Mesendoderm (in vitro differentiated cells): ENCODE results near the gene ZNF561.
"Not testable (repeated sequence)": the region's sequence is repeated elsewhere in the genome, so short reads cannot be mapped to it uniquely, and the experiment has no call there.

Source experiments
- DNase-seq: peaks from one replicate; pipeline ENCODE4 v3.0.0; 2013
- H2AK5ac ChIP-seq: 2 replicates; pipeline ENCODE4 v1.6.1; 2013; ENCODE audit warnings: low read length, inconsistent platforms
- H2BK120ac ChIP-seq: 2 replicates; pipeline ENCODE4 v1.6.1; 2013; ENCODE audit warnings: low read depth, mild to moderate bottlenecking, low read length, moderate library complexity, mixed read lengths
- H2BK15ac ChIP-seq: replicated peaks from 2 replicates; pipeline ENCODE4 v1.6.1; 2013; ENCODE audit warnings: low read depth, mild to moderate bottlenecking, moderate library complexity
- H2BK5ac ChIP-seq: 2 replicates; pipeline ENCODE4 v1.6.1; 2013; ENCODE audit warnings: low read length, inconsistent platforms
- H3K18ac ChIP-seq: 2 replicates; pipeline ENCODE4 v1.6.1; 2013; ENCODE audit warnings: mild to moderate bottlenecking, low read length, mixed read lengths
- H3K23ac ChIP-seq: one replicate; pipeline ENCODE4 v1.6.1; 2013; ENCODE audit warnings: low read length
- H3K27ac ChIP-seq: 2 replicates; pipeline ENCODE4 v1.5.1; 2013; ENCODE audit warnings: low read depth, mild to moderate bottlenecking, inconsistent platforms, low read length, moderate library complexity
- H3K27me3 ChIP-seq: 2 replicates; pipeline ENCODE4 v1.6.1; 2013; ENCODE audit warnings: low read length, control low read depth, mild to moderate bottlenecking, inconsistent platforms; ENCODE audit not compliant: insufficient read depth, poor library complexity
- H3K36me3 ChIP-seq: 2 replicates; pipeline ENCODE4 v1.6.1; 2013; ENCODE audit warnings: low read length, inconsistent platforms; ENCODE audit not compliant: control insufficient read depth, insufficient read depth
- H3K4ac ChIP-seq: one replicate; pipeline ENCODE4 v1.6.1; 2013; ENCODE audit warnings: low read depth, mild to moderate bottlenecking, low read length, moderate library complexity
- H3K4me1 ChIP-seq: 2 replicates; pipeline ENCODE4 v1.6.1; 2013; ENCODE audit warnings: low read depth, low read length, inconsistent platforms; ENCODE audit not compliant: control insufficient read depth
- H3K4me2 ChIP-seq: 2 replicates; pipeline ENCODE4 v1.6.1; 2013; ENCODE audit warnings: low read length
- H3K4me3 ChIP-seq: 2 replicates; pipeline ENCODE4 v1.5.1; 2013; ENCODE audit warnings: mild to moderate bottlenecking, low read length
- H3K56ac ChIP-seq: one replicate; pipeline ENCODE4 v1.6.1; 2013; ENCODE audit warnings: low read length
- H3K79me1 ChIP-seq: 2 replicates; pipeline ENCODE4 v1.6.1; 2013; ENCODE audit warnings: low read length, inconsistent platforms
- H3K79me2 ChIP-seq: 2 replicates; pipeline ENCODE4 v1.6.1; 2013; ENCODE audit warnings: mild to moderate bottlenecking, low read length; ENCODE audit not compliant: control insufficient read depth, insufficient read depth
- H3K9ac ChIP-seq: 2 replicates; pipeline ENCODE4 v1.6.1; 2013; ENCODE audit warnings: low read length, inconsistent platforms
- H4K5ac ChIP-seq: one replicate; pipeline ENCODE4 v1.6.1; 2013; ENCODE audit warnings: low read length
- H4K8ac ChIP-seq: one replicate; pipeline ENCODE4 v1.6.1; 2013; ENCODE audit warnings: low read depth, mild to moderate bottlenecking, control low read depth, low read length, moderate library complexity
- WGBS: extraction: QIAGEN DNeasy Blood & Tissue Kit; methylation state at CpG from one replicate; pipeline ENCODE4 v1.1.7; 2013; ENCODE audit warnings: low lambda C conversion rate, missing lambda C conversion rate; ENCODE audit not compliant: insufficient coverage; ENCODE audit errors: extremely low coverage; 5-methylcytosine and 5-hydroxymethylcytosine counted together

The ZNF561 gene

DNA sequence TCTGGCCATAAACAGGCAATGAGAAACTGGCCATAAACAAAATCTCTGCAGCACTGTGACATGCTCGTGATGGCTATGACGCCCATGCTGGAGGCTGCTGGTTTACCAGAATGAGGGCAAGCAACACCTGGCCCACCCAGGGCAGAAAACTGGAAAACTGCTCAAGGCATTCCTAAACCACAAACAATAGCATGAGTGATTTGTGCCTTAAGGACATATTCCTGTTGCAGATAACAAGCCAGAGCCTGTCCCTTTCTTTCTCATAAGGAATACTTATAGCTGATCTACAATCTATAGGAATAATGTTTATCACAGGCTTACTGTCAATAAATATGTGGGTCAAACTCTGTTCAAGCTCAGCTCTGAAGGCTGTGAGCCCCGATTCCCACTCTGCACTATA is 30.4 kb upstream of the ZNF561 start:
- peaks cover 17% of the 10 kb centered on the region for H3K36me3 ChIP-seq
- H3K27me3 ChIP-seq, H2AK5ac ChIP-seq, H3K79me2 ChIP-seq, H3K4me1 ChIP-seq, H3K27ac ChIP-seq, H3K56ac ChIP-seq, H3K79me1 ChIP-seq, H4K5ac ChIP-seq, H2BK15ac ChIP-seq, H2BK5ac ChIP-seq, H2BK120ac ChIP-seq, H3K4ac ChIP-seq, H3K4me2 ChIP-seq, H3K9ac ChIP-seq, H3K4me3 ChIP-seq, H4K8ac ChIP-seq, H3K23ac ChIP-seq, H3K18ac ChIP-seq: not testable (repeated sequence)
- DNase-seq: peak; percentile 19
- no CpG with 5 or more reads among the region's 3 CpGs for WGBS

DNA sequence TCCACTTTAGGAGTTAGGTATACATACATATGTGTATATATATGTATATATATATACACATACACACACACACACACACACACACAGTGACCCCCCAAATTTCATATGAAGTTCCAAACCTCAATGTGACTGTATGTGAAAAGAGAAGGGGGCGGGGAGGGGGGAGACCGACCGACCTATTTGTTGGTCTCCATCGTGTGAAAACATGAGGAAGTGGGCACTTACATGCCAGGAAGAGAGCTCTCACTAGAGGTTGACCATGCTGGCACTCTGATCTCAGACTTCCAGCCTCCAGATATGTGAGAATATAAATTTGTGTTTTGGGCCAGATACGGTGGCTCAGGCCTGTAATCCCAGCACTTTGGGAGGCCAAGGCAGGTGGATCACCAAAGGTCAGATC is 29.3 kb upstream of the ZNF561 start:
- Histone ChIP-seq H3K23ac (no peak overlapping the region), H3K56ac (no peak overlapping the region), H3K4me1 (no peaks in the 10 kb centered on the region), H2BK5ac (no peak overlapping the region), H3K27me3 (no peaks in the 10 kb centered on the region), H3K4me2 (no peak overlapping the region), H3K9ac (no peak overlapping the region), H2BK15ac (no peak overlapping the region), H3K4me3 (no peak overlapping the region), H4K8ac (no peak overlapping the region), H3K27ac (no peak overlapping the region), H3K79me2 (peaks cover 7% of the 10 kb centered on the region), H3K79me1 (peaks cover 5% of the 10 kb centered on the region), H3K18ac (no peak overlapping the region), H2AK5ac (no peak overlapping the region), H3K36me3 (peaks cover 14% of the 10 kb centered on the region), H4K5ac (no peak overlapping the region), H2BK120ac (no peak overlapping the region), H3K4ac (no peak overlapping the region)
- DNase-seq: no peak
- no CpG with 5 or more reads among the region's 5 CpGs for WGBS

GRCh38 chr19:9645472-9645871 is 24.4 kb upstream of the ZNF561 start:
- no peaks in the 10 kb centered on the region for H3K4me1 ChIP-seq
- H3K56ac ChIP-seq: no peak overlapping the region
- no peak overlapping the region for H3K4ac ChIP-seq
- no peak overlapping the region for H2AK5ac ChIP-seq
- no peaks in the 10 kb centered on the region for H3K79me1 ChIP-seq
- H3K36me3 ChIP-seq: peaks cover 1% of the 10 kb centered on the region
- no peak overlapping the region for H4K8ac ChIP-seq
- H3K18ac ChIP-seq: no peak overlapping the region
- no peak overlapping the region for H3K9ac ChIP-seq
- peak; percentile 42 for DNase-seq
- no peak overlapping the region for H2BK120ac ChIP-seq
- no peak overlapping the region for H3K4me2 ChIP-seq
- H3K27me3 ChIP-seq: no peaks in the 10 kb centered on the region
- H4K5ac ChIP-seq: no peak overlapping the region
- H3K27ac ChIP-seq: no peak overlapping the region
- H3K79me2 ChIP-seq: peaks cover 5% of the 10 kb centered on the region
- no peak overlapping the region for H2BK5ac ChIP-seq
- H3K23ac ChIP-seq: no peak overlapping the region
- no peak overlapping the region for H3K4me3 ChIP-seq
- H2BK15ac ChIP-seq: no peak overlapping the region
- no CpG with 5 or more reads among the region's 1 CpG for WGBS

- no peak overlapping the region for H3K4me2 ChIP-seq
- no peak overlapping the region for H4K5ac ChIP-seq
- no peak overlapping the region for H3K4me3 ChIP-seq
- H4K8ac ChIP-seq: no peak overlapping the region
- H3K27ac ChIP-seq: no peak overlapping the region
- H3K36me3 ChIP-seq: no peaks in the 10 kb centered on the region
- no peak overlapping the region for H2BK15ac ChIP-seq
- peaks cover 3% of the 10 kb centered on the region for H3K79me2 ChIP-seq
- H3K23ac ChIP-seq: no peak overlapping the region
- H3K27me3 ChIP-seq: no peaks in the 10 kb centered on the region
- H2BK120ac ChIP-seq: no peak overlapping the region
- H3K4ac ChIP-seq: no peak overlapping the region
- H3K4me1 ChIP-seq: no peaks in the 10 kb centered on the region
- H2AK5ac ChIP-seq: no peak overlapping the region
- H3K18ac ChIP-seq: no peak overlapping the region
- H3K79me1 ChIP-seq: no peaks in the 10 kb centered on the region
- no peak overlapping the region for H3K56ac ChIP-seq
- H2BK5ac ChIP-seq: no peak overlapping the region
- WGBS: no CpG with 5 or more reads among the region's 4 CpGs
- H3K9ac ChIP-seq: no peak overlapping the region
- DNase-seq: no peak
Measured at GRCh38 chr19:9644472-9644871, 23.4 kb upstream of the ZNF561 start.

DNA sequence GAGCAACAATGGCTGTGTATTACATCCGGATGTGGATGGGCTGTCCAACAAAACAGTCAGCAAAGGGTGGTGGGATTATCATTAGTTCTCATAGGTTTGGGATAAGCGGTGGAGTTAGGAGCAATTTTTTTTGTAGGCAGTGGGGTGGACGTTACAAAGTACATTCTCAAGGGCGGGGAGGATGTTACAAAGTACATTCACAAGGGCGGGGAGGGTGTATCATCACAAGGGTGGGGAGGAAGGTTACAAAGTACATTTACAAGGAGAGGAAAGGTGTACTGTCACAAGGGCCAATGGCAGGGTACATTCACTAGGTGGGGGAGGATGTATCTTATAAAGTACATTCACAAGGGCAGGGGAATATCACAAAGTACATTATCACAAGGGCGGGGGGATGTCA is 20.8 kb upstream of the ZNF561 start:
- no peak overlapping the region for H3K56ac ChIP-seq
- no peak overlapping the region for H3K23ac ChIP-seq
- no peaks in the 10 kb centered on the region for H3K79me2 ChIP-seq
- H3K27me3 ChIP-seq: no peaks in the 10 kb centered on the region
- DNase-seq: no peak
- H2AK5ac ChIP-seq: no peak overlapping the region
- no peak overlapping the region for H3K4me3 ChIP-seq
- H3K9ac ChIP-seq: no peak overlapping the region
- H3K36me3 ChIP-seq: no peaks in the 10 kb centered on the region
- H4K8ac ChIP-seq: no peak overlapping the region
- no CpG with 5 or more reads among the region's 6 CpGs for WGBS
- no peak overlapping the region for H3K4me2 ChIP-seq
- H2BK5ac ChIP-seq: no peak overlapping the region
- H3K79me1 ChIP-seq: no peaks in the 10 kb centered on the region
- H2BK15ac ChIP-seq: no peak overlapping the region
- H3K27ac ChIP-seq: no peak overlapping the region
- no peak overlapping the region for H2BK120ac ChIP-seq
- no peak overlapping the region for H4K5ac ChIP-seq
- no peak overlapping the region for H3K18ac ChIP-seq
- no peaks in the 10 kb centered on the region for H3K4me1 ChIP-seq
- H3K4ac ChIP-seq: no peak overlapping the region

GRCh38 chr19:9640956-9641355 is 19.9 kb upstream of the ZNF561 start:
- H3K23ac ChIP-seq: no peak overlapping the region
- WGBS: no CpG with 5 or more reads among the region's 1 CpG
- no peak overlapping the region for H3K18ac ChIP-seq
- H3K27me3 ChIP-seq: no peaks in the 10 kb centered on the region
- H4K5ac ChIP-seq: no peak overlapping the region
- H4K8ac ChIP-seq: no peak overlapping the region
- no peak for DNase-seq
- no peak overlapping the region for H3K27ac ChIP-seq
- H3K9ac ChIP-seq: no peak overlapping the region
- H2BK15ac ChIP-seq: no peak overlapping the region
- H2BK5ac ChIP-seq: no peak overlapping the region
- H3K4me3 ChIP-seq: no peak overlapping the region
- no peaks in the 10 kb centered on the region for H3K36me3 ChIP-seq
- H3K4me2 ChIP-seq: no peak overlapping the region
- no peaks in the 10 kb centered on the region for H3K4me1 ChIP-seq
- no peak overlapping the region for H2AK5ac ChIP-seq
- no peak overlapping the region for H2BK120ac ChIP-seq
- no peaks in the 10 kb centered on the region for H3K79me1 ChIP-seq
- no peak overlapping the region for H3K56ac ChIP-seq
- no peaks in the 10 kb centered on the region for H3K79me2 ChIP-seq
- H3K4ac ChIP-seq: no peak overlapping the region
